Measurements from ENCODE around the gene PCDHGC4.

Gene PCDHGC4

GRCh38 chr5:141529873-141530272 lies 45.0 kb downstream of the PCDHGC4 start:
- no peak for DNase-seq (ENCODE audit: low read depth)

GRCh38 chr5:141532726-141533125 lies 47.9 kb downstream of the PCDHGC4 start:
- DNase-seq (ENCODE audit: low read depth), result no peak

GRCh38 chr5:141533897-141534296 lies 49.1 kb downstream of the PCDHGC4 start:
- DNase-seq (ENCODE audit: low read depth), result no peak

GRCh38 chr5:141534492-141535213 lies 49.8 kb downstream of the PCDHGC4 start:
- no peak for DNase-seq (ENCODE audit: low read depth)
